H9 (cell line): ENCODE data around the gene TBC1D4. TPM values are rescaled to one million over a fixed set of nuclear protein-coding genes. Genes with fewer than 3 reads are reported as not detected.

Experiments
- DNase-seq: peaks from one replicate; pipeline ENCODE4 v3.0.0-alpha.2; 2017
- H2AFZ ChIP-seq: one replicate; pipeline ENCODE4 v1.6.1; 2013; ENCODE audit warnings: mild to moderate bottlenecking, low read length, control low read depth, moderate library complexity
- H2AK5ac ChIP-seq: 2 replicates; pipeline ENCODE4 v1.6.1; 2013; ENCODE audit warnings: low read length, control low read depth, mixed read lengths; ENCODE audit not compliant: insufficient read length
- H2BK120ac ChIP-seq: one replicate; pipeline ENCODE4 v1.6.1; 2013; ENCODE audit warnings: low read depth, mild to moderate bottlenecking, low read length, control low read depth, inconsistent platforms; ENCODE audit not compliant: poor library complexity, severe bottlenecking
- H2BK12ac ChIP-seq: 2 replicates; pipeline ENCODE4 v1.6.1; 2013; ENCODE audit warnings: low read length, control low read depth, mixed read lengths, low read depth; ENCODE audit not compliant: insufficient read length
- H2BK15ac ChIP-seq: 2 replicates; pipeline ENCODE4 v1.6.1; 2013; ENCODE audit warnings: low read depth, low read length, control low read depth
- H2BK20ac ChIP-seq: one replicate; pipeline ENCODE4 v1.6.1; 2013; ENCODE audit warnings: low read depth, mild to moderate bottlenecking, low read length, control low read depth, inconsistent platforms; ENCODE audit not compliant: poor library complexity, severe bottlenecking
- H2BK5ac ChIP-seq: 2 replicates; pipeline ENCODE4 v1.6.1; 2013; ENCODE audit warnings: low read length, control low read depth, mixed read lengths; ENCODE audit not compliant: insufficient read length
- H3K14ac ChIP-seq: 2 replicates; pipeline ENCODE4 v1.6.1; 2013; ENCODE audit warnings: low read length, control low read depth; ENCODE audit not compliant: insufficient read depth
- H3K18ac ChIP-seq: 2 replicates; pipeline ENCODE4 v1.6.1; 2013; ENCODE audit warnings: low read depth, mild to moderate bottlenecking, mixed read lengths, low read length, control low read depth; ENCODE audit not compliant: insufficient read length
- H3K23ac ChIP-seq: 2 replicates; pipeline ENCODE4 v1.6.1; 2013; ENCODE audit warnings: low read length, control low read depth, mixed read lengths, low read depth; ENCODE audit not compliant: insufficient read length
- H3K23me2 ChIP-seq: 2 replicates; pipeline ENCODE4 v1.6.1; 2013; ENCODE audit warnings: low read depth, mild to moderate bottlenecking, mixed read lengths, low read length, control low read depth; ENCODE audit not compliant: insufficient read length, poor library complexity, severe bottlenecking
- H3K27ac ChIP-seq: 2 replicates; pipeline ENCODE4 v1.5.1; 2013; ENCODE audit warnings: low read length, control low read depth, mixed read lengths, low read depth; ENCODE audit not compliant: insufficient read length
- H3K27me3 ChIP-seq: 2 replicates; pipeline ENCODE4 v1.6.1; 2013; ENCODE audit warnings: low read length, control low read depth, inconsistent platforms; ENCODE audit not compliant: insufficient read depth
- H3K4ac ChIP-seq: 2 replicates; pipeline ENCODE4 v1.6.1; 2013; ENCODE audit warnings: low read depth, mild to moderate bottlenecking, control low read depth, inconsistent platforms, low read length, moderate library complexity
- H3K4me1 ChIP-seq: 2 replicates; pipeline ENCODE4 v1.6.1; 2013; ENCODE audit warnings: low read length, control low read depth, inconsistent platforms; ENCODE audit not compliant: insufficient read depth
- H3K4me2 ChIP-seq: 2 replicates; pipeline ENCODE4 v1.6.1; 2013; ENCODE audit warnings: low read length, control low read depth, mixed read lengths; ENCODE audit not compliant: insufficient read length, insufficient read depth
- H3K56ac ChIP-seq: 2 replicates; pipeline ENCODE4 v1.6.1; 2013; ENCODE audit warnings: low read depth, mild to moderate bottlenecking, mixed read lengths, low read length, control low read depth; ENCODE audit not compliant: insufficient read length
- H3K79me1 ChIP-seq: 2 replicates; pipeline ENCODE4 v1.6.1; 2013; ENCODE audit warnings: low read depth, mild to moderate bottlenecking, moderate library complexity, low read length, control low read depth, inconsistent platforms; ENCODE audit not compliant: insufficient read depth, poor library complexity, severe bottlenecking
- H3K79me2 ChIP-seq: 2 replicates; pipeline ENCODE4 v1.6.1; 2013; ENCODE audit warnings: low read length, control low read depth, inconsistent platforms; ENCODE audit not compliant: insufficient read depth
- H3K9ac ChIP-seq: 2 replicates; pipeline ENCODE4 v1.6.1; 2013; ENCODE audit warnings: low read length, control low read depth, mixed read lengths; ENCODE audit not compliant: insufficient read length; ENCODE audit errors: extremely low read depth
- H3K9me3 ChIP-seq: one replicate; pipeline ENCODE4 v1.6.1; 2013; ENCODE audit warnings: low read depth, low read length, inconsistent platforms; ENCODE audit not compliant: control insufficient read depth
- H3T11ph ChIP-seq: one replicate; pipeline ENCODE4 v1.6.1; 2013; ENCODE audit warnings: mild to moderate bottlenecking, low read length, control low read depth, inconsistent platforms
- H4K20me1 ChIP-seq: one replicate; pipeline ENCODE4 v1.6.1; 2013; ENCODE audit not compliant: control insufficient read depth, insufficient read length, insufficient read depth
- H4K5ac ChIP-seq: 2 replicates; pipeline ENCODE4 v1.6.1; 2013; ENCODE audit warnings: low read depth, mild to moderate bottlenecking, mixed read lengths, low read length, control low read depth; ENCODE audit not compliant: insufficient read length
- H4K8ac ChIP-seq: replicated peaks from 2 replicates; pipeline ENCODE4 v1.6.1; 2013; ENCODE audit warnings: low read length, control low read depth, mixed read lengths, low read depth; ENCODE audit not compliant: insufficient read length
- H4K91ac ChIP-seq: 2 replicates; pipeline ENCODE4 v1.6.1; 2013; ENCODE audit warnings: low read depth, mild to moderate bottlenecking, moderate library complexity, mixed read lengths, low read length, control low read depth; ENCODE audit not compliant: insufficient read length
- H3K27ac Mint-ChIP-seq, 3 experiments: 2 replicates in 2 of 3; 3 replicates in 1 of 3; pipeline ENCODE4 v1.8.0; 2020 to 2021; ENCODE audit warnings: mixed read lengths in 3 of 3, mild to moderate bottlenecking in 1 of 3, moderate library complexity in 1 of 3
- H3K27me3 Mint-ChIP-seq: 2 replicates; pipeline ENCODE4 v1.8.0; 2021; ENCODE audit warnings: low read depth, mild to moderate bottlenecking, moderate library complexity, mixed read lengths
- H3K36me3 Mint-ChIP-seq, 3 experiments: 2 replicates in 2 of 3; 3 replicates in 1 of 3; pipeline ENCODE4 v1.8.0; 2020 to 2021; ENCODE audit warnings: low read depth in 3 of 3, mixed read lengths in 3 of 3; ENCODE audit not compliant: insufficient read depth in 1 of 3
- H3K4me1 Mint-ChIP-seq, 2 experiments: 2 replicates each; pipeline ENCODE4 v1.8.0; 2020; ENCODE audit warnings: mixed read lengths in 2 of 2
- H3K4me3 Mint-ChIP-seq, 2 experiments: 2 replicates in 1 of 2; 3 replicates in 1 of 2; pipeline ENCODE4 v1.8.0; 2020 to 2021; ENCODE audit warnings: mild to moderate bottlenecking in 2 of 2, mixed read lengths in 2 of 2, moderate library complexity in 1 of 2
- H3K9me3 Mint-ChIP-seq, 2 experiments: 2 replicates in 1 of 2; 3 replicates in 1 of 2; pipeline ENCODE4 v1.8.0; 2020; ENCODE audit warnings: mild to moderate bottlenecking in 2 of 2, mixed read lengths in 2 of 2, moderate library complexity in 1 of 2
- WGBS: extraction: QIAGEN DNeasy Blood & Tissue Kit; methylation state at CpG from one replicate; pipeline ENCODE4 v1.1.7; 2013; ENCODE audit warnings: missing lambda C conversion rate, low lambda C conversion rate, mixed read lengths; ENCODE audit not compliant: insufficient read length; ENCODE audit errors: extremely low coverage; 5-methylcytosine and 5-hydroxymethylcytosine counted together
- total RNA-seq: library from RNA; stranded (reverse); gene quantifications from 2 replicates; pipeline ENCODE4 v1.2.1, GENCODE V29; 2021
- TF ChIP-seq, protein P1 (sequence below): fragments of 200-600 bp; sonication (generic); conservative IDR thresholded peaks from 3 replicates; pipeline ENCODE4 v1.8.0; 2021; ENCODE audit warnings: antibody characterized with exemption, mild to moderate bottlenecking

TBC1D4 gene
- total RNA-seq, 1 experiment from 2014 or later: 10.5 TPM

DNA sequence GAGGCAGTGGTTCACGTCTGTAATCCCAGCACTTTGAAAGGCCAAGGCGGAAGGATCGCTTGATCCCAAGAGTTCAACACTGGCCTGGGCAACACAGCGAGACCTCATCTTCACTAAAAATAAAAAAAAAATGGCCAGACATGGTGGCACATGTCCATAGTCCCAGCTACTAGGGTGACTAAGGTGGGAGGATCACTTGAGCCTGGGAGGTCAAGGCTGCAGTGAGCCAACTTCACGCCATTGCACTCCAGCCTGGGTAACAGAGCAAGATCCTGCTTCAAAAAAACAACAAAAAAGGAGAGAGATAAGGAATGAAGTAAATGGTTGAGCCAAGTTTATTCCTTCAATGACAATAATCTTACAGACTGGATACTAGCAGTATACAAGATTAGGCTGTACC, 21.3 kb downstream of the TBC1D4 start:
- Histone ChIP-seq H2BK120ac (no peak overlapping the region), H3K79me1 (peaks cover 2% of the 10 kb centered on the region), H3T11ph (no peak overlapping the region), H2AFZ (no peak overlapping the region), H4K91ac (no peak overlapping the region), H4K20me1 (no peaks in the 10 kb centered on the region), H2BK15ac (no peak overlapping the region), H3K27me3 (no peaks in the 10 kb centered on the region), H3K27ac (no peak overlapping the region), H3K23me2 (no peaks in the 10 kb centered on the region), H3K14ac (no peak overlapping the region), H3K79me2 (no peaks in the 10 kb centered on the region; the same call in 1 of the 2 replicates), H3K4me1 (peaks cover 4% of the 10 kb centered on the region; the same call in 1 of the 2 replicates), H3K4ac (no peak overlapping the region), H4K8ac (no peak overlapping the region), H2BK5ac (no peak overlapping the region), H3K56ac (no peak overlapping the region), H3K9me3 (peaks cover 13% of the 10 kb centered on the region), H4K5ac (no peak overlapping the region), H3K18ac (no peak overlapping the region), H2BK12ac (no peak overlapping the region), H2AK5ac (no peak overlapping the region), H3K9ac (no peak overlapping the region), H3K4me2 (no peak overlapping the region), H3K23ac (no peak overlapping the region), H2BK20ac (no peak overlapping the region)
- Mint-ChIP-seq H3K36me3 (peaks cover 18 to 32% (median 22%) of the 10 kb centered on the region in 3 experiments), H3K27ac (peak overlapping the region in 1 of 3 experiments; percentile 19; a peak in 1 of 7 replicates), H3K9me3 (peaks cover 9 to 12% of the 10 kb centered on the region in 2 experiments), H3K4me3 (no peak overlapping the region), H3K27me3 (no peaks in the 10 kb centered on the region), H3K4me1 (peaks cover 6 to 8% of the 10 kb centered on the region in 2 experiments)
- DNase-seq: no peak
- TF ChIP-seq, protein P1, sequence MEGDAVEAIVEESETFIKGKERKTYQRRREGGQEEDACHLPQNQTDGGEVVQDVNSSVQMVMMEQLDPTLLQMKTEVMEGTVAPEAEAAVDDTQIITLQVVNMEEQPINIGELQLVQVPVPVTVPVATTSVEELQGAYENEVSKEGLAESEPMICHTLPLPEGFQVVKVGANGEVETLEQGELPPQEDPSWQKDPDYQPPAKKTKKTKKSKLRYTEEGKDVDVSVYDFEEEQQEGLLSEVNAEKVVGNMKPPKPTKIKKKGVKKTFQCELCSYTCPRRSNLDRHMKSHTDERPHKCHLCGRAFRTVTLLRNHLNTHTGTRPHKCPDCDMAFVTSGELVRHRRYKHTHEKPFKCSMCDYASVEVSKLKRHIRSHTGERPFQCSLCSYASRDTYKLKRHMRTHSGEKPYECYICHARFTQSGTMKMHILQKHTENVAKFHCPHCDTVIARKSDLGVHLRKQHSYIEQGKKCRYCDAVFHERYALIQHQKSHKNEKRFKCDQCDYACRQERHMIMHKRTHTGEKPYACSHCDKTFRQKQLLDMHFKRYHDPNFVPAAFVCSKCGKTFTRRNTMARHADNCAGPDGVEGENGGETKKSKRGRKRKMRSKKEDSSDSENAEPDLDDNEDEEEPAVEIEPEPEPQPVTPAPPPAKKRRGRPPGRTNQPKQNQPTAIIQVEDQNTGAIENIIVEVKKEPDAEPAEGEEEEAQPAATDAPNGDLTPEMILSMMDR: no peak
- WGBS: no CpG with 5 or more reads among the region's 5 CpGs
